ENCODE measurements around the gene MOG.

The MOG gene

GRCh38 chr6:29653452-29654038 is 3.3 kb upstream of the MOG start:
- TF ChIP-seq CTCF (IDR thresholded peaks at IDR 0.05; ENCODE audit: low read length) (peak; percentile 58), EZH2 (IDR thresholded peaks at IDR 0.05; ENCODE audit: borderline replicate concordance, low read length) (no peak)
- Histone ChIP-seq H3F3A (ENCODE audit: insufficient read depth, low read length) (no peaks in the 10 kb centered on the region), H3K4me3 (ENCODE audit: low read depth, low read length, poor library complexity, severe bottlenecking) (no peak overlapping the region), H3K9me2 (ENCODE audit: low read depth, low read length) (no peaks in the 10 kb centered on the region), H4K20me1 (ENCODE audit: insufficient read depth, low read length) (no peaks in the 10 kb centered on the region), H3K4me2 (ENCODE audit: low read length) (no peak overlapping the region), H3K79me2 (ENCODE audit: insufficient read depth, low read length) (no peaks in the 10 kb centered on the region), H3K36me3 (ENCODE audit: insufficient read depth, low read length) (no peaks in the 10 kb centered on the region), H3K27ac (ENCODE audit: low read depth, low read length, poor library complexity, severe bottlenecking) (no peak overlapping the region), H2AFZ (ENCODE audit: low read length) (no peak overlapping the region), H3K9me3 (ENCODE audit: low read length) (no peaks in the 10 kb centered on the region), H3K27me3 (ENCODE audit: insufficient read depth, low read length) (no peaks in the 10 kb centered on the region), H3K9ac (ENCODE audit: low read length) (no peak overlapping the region), H3K4me1 (ENCODE audit: insufficient read depth, low read length, severe bottlenecking) (peaks cover 12% of the 10 kb centered on the region)

GRCh38 chr6:29655658-29656057 is 1.2 kb upstream of the MOG start:
- H3K4me3 ChIP-seq (ENCODE audit: low read depth, low read length, poor library complexity, severe bottlenecking) = no peak overlapping the region
- H3K9me3 ChIP-seq (ENCODE audit: low read length) = no peaks in the 10 kb centered on the region
- H3K9ac ChIP-seq (ENCODE audit: low read length) = no peak overlapping the region
- no peak overlapping the region for H2AFZ ChIP-seq (ENCODE audit: low read length)
- no peaks in the 10 kb centered on the region for H3K79me2 ChIP-seq (ENCODE audit: insufficient read depth, low read length)
- H3F3A ChIP-seq (ENCODE audit: insufficient read depth, low read length) = no peaks in the 10 kb centered on the region
- no peak overlapping the region for H3K27ac ChIP-seq (ENCODE audit: low read depth, low read length, poor library complexity, severe bottlenecking)
- no peaks in the 10 kb centered on the region for H4K20me1 ChIP-seq (ENCODE audit: insufficient read depth, low read length)
- no peaks in the 10 kb centered on the region for H3K36me3 ChIP-seq (ENCODE audit: insufficient read depth, low read length)
- H3K4me1 ChIP-seq (ENCODE audit: insufficient read depth, low read length, severe bottlenecking) = no peaks in the 10 kb centered on the region
- H3K9me2 ChIP-seq (ENCODE audit: low read depth, low read length) = no peaks in the 10 kb centered on the region
- TF ChIP-seq EZH2 (IDR thresholded peaks at IDR 0.05; ENCODE audit: borderline replicate concordance, low read length) (no peak), CTCF (IDR thresholded peaks at IDR 0.05; ENCODE audit: low read length) (no peak)
- no peak overlapping the region for H3K4me2 ChIP-seq (ENCODE audit: low read length)
- no peaks in the 10 kb centered on the region for H3K27me3 ChIP-seq (ENCODE audit: insufficient read depth, low read length)

- Histone ChIP-seq H3K4me3 (ENCODE audit: low read depth, low read length, poor library complexity, severe bottlenecking) (no peak overlapping the region), H3F3A (ENCODE audit: insufficient read depth, low read length) (no peaks in the 10 kb centered on the region), H3K4me2 (ENCODE audit: low read length) (no peak overlapping the region)
Observed at GRCh38 chr6:29656157-29656556, 735 bp upstream of the MOG start.

More at GRCh38 chr6:29656157-29656556, 735 bp upstream of the MOG start:
- TF ChIP-seq CTCF (IDR thresholded peaks at IDR 0.05; ENCODE audit: low read length) (no peak), EZH2 (IDR thresholded peaks at IDR 0.05; ENCODE audit: borderline replicate concordance, low read length) (no peak)
- H3K9ac ChIP-seq (ENCODE audit: low read length) = no peak overlapping the region
- H3K27me3 ChIP-seq (ENCODE audit: insufficient read depth, low read length) = no peaks in the 10 kb centered on the region
- H3K36me3 ChIP-seq (ENCODE audit: insufficient read depth, low read length) = no peaks in the 10 kb centered on the region
- H2AFZ ChIP-seq (ENCODE audit: low read length) = no peak overlapping the region
- H3K9me3 ChIP-seq (ENCODE audit: low read length) = no peaks in the 10 kb centered on the region
- no peaks in the 10 kb centered on the region for H3K79me2 ChIP-seq (ENCODE audit: insufficient read depth, low read length)
- H3K9me2 ChIP-seq (ENCODE audit: low read depth, low read length) = no peaks in the 10 kb centered on the region
- H4K20me1 ChIP-seq (ENCODE audit: insufficient read depth, low read length) = no peaks in the 10 kb centered on the region
- H3K27ac ChIP-seq (ENCODE audit: low read depth, low read length, poor library complexity, severe bottlenecking) = no peak overlapping the region
- H3K4me1 ChIP-seq (ENCODE audit: insufficient read depth, low read length, severe bottlenecking) = no peaks in the 10 kb centered on the region

Data from OCI-LY1 (cell line).